ENCODE measurements around the gene DUOX1.
"Not testable (repeated sequence)": the region's sequence is repeated elsewhere in the genome, so short reads cannot be mapped to it uniquely, and the experiment has no call there.

DNA sequence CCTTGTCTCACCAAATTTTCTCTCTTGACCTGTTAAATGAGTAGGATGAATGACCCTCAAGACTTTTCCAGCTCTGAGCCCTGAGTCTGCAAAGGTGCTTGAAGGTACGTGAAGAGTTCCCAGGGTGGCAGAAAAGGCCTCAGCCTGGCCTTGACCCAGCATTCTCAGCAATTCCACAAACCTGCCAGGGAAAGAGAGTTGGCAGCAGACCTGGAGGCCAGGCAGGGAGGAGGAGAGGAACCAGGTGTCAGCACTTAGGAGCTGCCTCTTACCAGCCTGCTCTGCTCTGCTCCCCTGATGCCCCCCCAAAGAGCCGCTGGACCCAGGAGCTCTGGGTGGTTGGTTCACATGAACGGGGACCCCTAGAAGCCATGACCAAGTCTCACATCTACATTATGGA is 49.2 kb upstream of the DUOX1 start:
- TF ChIP-seq, protein P1, sequence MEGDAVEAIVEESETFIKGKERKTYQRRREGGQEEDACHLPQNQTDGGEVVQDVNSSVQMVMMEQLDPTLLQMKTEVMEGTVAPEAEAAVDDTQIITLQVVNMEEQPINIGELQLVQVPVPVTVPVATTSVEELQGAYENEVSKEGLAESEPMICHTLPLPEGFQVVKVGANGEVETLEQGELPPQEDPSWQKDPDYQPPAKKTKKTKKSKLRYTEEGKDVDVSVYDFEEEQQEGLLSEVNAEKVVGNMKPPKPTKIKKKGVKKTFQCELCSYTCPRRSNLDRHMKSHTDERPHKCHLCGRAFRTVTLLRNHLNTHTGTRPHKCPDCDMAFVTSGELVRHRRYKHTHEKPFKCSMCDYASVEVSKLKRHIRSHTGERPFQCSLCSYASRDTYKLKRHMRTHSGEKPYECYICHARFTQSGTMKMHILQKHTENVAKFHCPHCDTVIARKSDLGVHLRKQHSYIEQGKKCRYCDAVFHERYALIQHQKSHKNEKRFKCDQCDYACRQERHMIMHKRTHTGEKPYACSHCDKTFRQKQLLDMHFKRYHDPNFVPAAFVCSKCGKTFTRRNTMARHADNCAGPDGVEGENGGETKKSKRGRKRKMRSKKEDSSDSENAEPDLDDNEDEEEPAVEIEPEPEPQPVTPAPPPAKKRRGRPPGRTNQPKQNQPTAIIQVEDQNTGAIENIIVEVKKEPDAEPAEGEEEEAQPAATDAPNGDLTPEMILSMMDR (conservative IDR thresholded peaks at IDR 0.05; ENCODE audit: low read length), result not testable (repeated sequence)
- not testable (repeated sequence) for TF ChIP-seq EZH2phosphoT487 (IDR thresholded peaks at IDR 0.05; ENCODE audit: borderline replicate concordance)
